CD4-positive, alpha-beta T cell treated with Interleukin-6 for 4 hours (primary cell): Measurements from ENCODE around the gene HDAC11.
"Not testable (repeated sequence)": the region's sequence is repeated elsewhere in the genome, so short reads cannot be mapped to it uniquely, and the experiment has no call there.

Experiments used
- DNase-seq: peaks from one replicate; pipeline ENCODE4 v3.0.0-alpha.2; 2020; ENCODE audit warnings: mixed read lengths

Gene HDAC11

GRCh38 chr3:13470894-13471574, 9.1 kb upstream of the HDAC11 start:
- DNase-seq, result no peak

GRCh38 chr3:13472286-13472685, 7.8 kb upstream of the HDAC11 start:
- DNase-seq, result no peak

GRCh38 chr3:13473020-13473419, 7.1 kb upstream of the HDAC11 start:
- DNase-seq, result no peak

- no peak for DNase-seq
Measured at GRCh38 chr3:13474021-13474420, 6.1 kb upstream of the HDAC11 start.

- no peak for DNase-seq
Measured at GRCh38 chr3:13474776-13475303, 5.3 kb upstream of the HDAC11 start.

GRCh38 chr3:13475871-13476590, 4.1 kb upstream of the HDAC11 start:
- DNase-seq, result no peak

GRCh38 chr3:13477943-13478342, 2.2 kb upstream of the HDAC11 start:
- DNase-seq, result no peak

- DNase-seq, result no peak
Measured at GRCh38 chr3:13479332-13479581, 849 bp upstream of the HDAC11 start.

GRCh38 chr3:13480340-13481318, 523 bp downstream of the HDAC11 start:
- DNase-seq, result peak; percentile 43

GRCh38 chr3:13482106-13482690, 2.1 kb downstream of the HDAC11 start:
- DNase-seq, result no peak

- DNase-seq, result no peak
Measured at GRCh38 chr3:13483286-13483685, 3.2 kb downstream of the HDAC11 start.

GRCh38 chr3:13483988-13484695, 4.0 kb downstream of the HDAC11 start:
- no peak for DNase-seq

- peak; percentile 47 for DNase-seq
Measured at GRCh38 chr3:13484851-13485590, 4.9 kb downstream of the HDAC11 start.

- not testable (repeated sequence) for DNase-seq
Measured at GRCh38 chr3:13485630-13486562, 5.8 kb downstream of the HDAC11 start.

GRCh38 chr3:13487403-13487802, 7.3 kb downstream of the HDAC11 start:
- DNase-seq, result no peak

- no peak for DNase-seq
Measured at GRCh38 chr3:13491206-13491974, 11.3 kb downstream of the HDAC11 start.

- no peak for DNase-seq
Measured at GRCh38 chr3:13492048-13492447, 11.9 kb downstream of the HDAC11 start.

- DNase-seq, result no peak
Measured at GRCh38 chr3:13492976-13493866, 13.1 kb downstream of the HDAC11 start.
